Testis (tissue), 3 donors: ENCODE data around the gene KLF15. TPM values are rescaled to one million over a fixed set of nuclear protein-coding genes. Genes with fewer than 3 reads are reported as not detected.

Experiments
- DNase-seq: peaks from one replicate; pipeline ENCODE4 v3.0.0-alpha.2; 2019
- H3K27ac ChIP-seq, 2 donors: fragments of 200-600 bp; sonication (generic); one replicate each; pipeline ENCODE4 v1.5.1; 2019
- H3K27me3 ChIP-seq: fragments of 200-600 bp; sonication (generic); one replicate; pipeline ENCODE4 v1.5.1; 2019
- H3K36me3 ChIP-seq: fragments of 200-600 bp; sonication (generic); one replicate; pipeline ENCODE4 v1.5.1; 2017; ENCODE audit warnings: low read depth; ENCODE audit errors: missing control alignments
- H3K4me1 ChIP-seq: fragments of 200-600 bp; sonication (generic); one replicate; pipeline ENCODE4 v1.5.1; 2019
- H3K4me3 ChIP-seq, 2 donors: fragments of 200-600 bp; sonication (generic); one replicate each; pipeline ENCODE4 v1.5.1; 2017 to 2019
- H3K9me3 ChIP-seq: fragments of 200-600 bp; sonication (generic); one replicate; pipeline ENCODE4 v1.5.1; 2017
- CTCF ChIP-seq, 3 experiments: fragments of 450-650 bp in 2 of 3; fragments of 200-600 bp in 1 of 3; sonication (generic) in 1 of 3; IDR thresholded peaks; one replicate each; pipeline ENCODE4 v1.5.1; 2016 to 2019; ENCODE audit warnings: antibody characterized with exemption in 3 of 3, mild to moderate bottlenecking in 2 of 3, moderate library complexity in 1 of 3
- POLR2A ChIP-seq: fragments of 450-650 bp; IDR thresholded peaks from one replicate; pipeline ENCODE4 v1.6.1; 2017; ENCODE audit warnings: antibody characterized with exemption, mild to moderate bottlenecking, moderate library complexity
- WGBS, 2 donors: methylation state at CpG; one replicate each; pipeline ENCODE4 v1.1.5; 2018; 5-methylcytosine and 5-hydroxymethylcytosine counted together
- intact Hi-C: fragments of 100-400 bp; cut with DNase I; formaldehyde crosslinking; loops from one replicate; pipeline ENCODE4 v1.15.1; 2023; ENCODE audit warnings: low total_unique reads
- polyA plus RNA-seq: library from polyadenylated mRNA; stranded (reverse); fragments of 350-450 nt; fragmentation: Illumina TruSeq; extraction: RNeasy Lipid Tissue Mini Kit (QIAGEN cat#74804); gene quantifications from one replicate; pipeline ENCODE4 v1.2.3, GENCODE V29; 2014; ENCODE audit warnings: low read depth, low replicate concordance; ENCODE audit not compliant: insufficient read depth
- total RNA-seq, 2 donors: library from RNA; depleted of rRNA; stranded (reverse); fragments of >200 nt; gene quantifications; one replicate each; pipeline ENCODE4 v1.2.3, GENCODE V29; 2016

Gene KLF15
- total and polyA plus RNA-seq, 3 donors from 2014 or later = 8.5 to 36.1 (median 32.0) TPM

DNA sequence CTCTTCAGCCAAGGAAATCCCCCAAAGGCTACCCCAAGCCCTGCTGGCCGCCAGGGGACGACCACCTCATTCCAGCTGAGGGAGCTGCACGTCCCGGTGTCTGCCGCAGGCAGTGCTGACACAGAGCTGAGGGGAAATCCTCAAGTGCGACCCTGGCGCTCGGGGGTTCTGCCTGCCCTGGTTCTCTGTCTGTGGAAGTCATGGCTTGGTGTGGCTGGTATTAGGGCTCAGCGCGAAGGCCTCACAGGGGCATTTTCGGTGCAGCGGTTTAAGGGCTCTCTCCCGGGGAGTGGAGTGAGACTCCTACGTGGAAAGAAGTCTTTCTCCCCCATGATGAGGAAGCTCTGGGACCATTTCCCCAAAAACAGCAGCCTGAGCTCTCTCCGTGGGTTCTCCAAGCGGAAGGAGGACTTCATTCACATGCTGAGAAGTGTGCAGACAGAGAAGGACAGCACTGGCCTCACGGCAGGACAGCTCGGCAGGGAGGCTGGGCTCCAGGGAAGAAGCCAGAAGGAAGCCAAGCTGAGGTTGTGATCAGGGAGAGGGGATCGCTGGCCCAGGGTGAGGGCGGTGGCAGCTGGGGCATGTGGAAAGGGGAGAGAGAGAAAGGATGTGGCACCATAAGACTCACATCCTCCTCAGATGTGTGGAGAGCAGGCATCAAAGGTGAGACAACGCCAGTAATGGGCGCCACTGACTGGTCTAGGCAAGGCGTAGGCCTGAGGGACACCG, 48.6 kb downstream of the KLF15 start:
- Histone ChIP-seq H3K4me1 (no peaks in the 10 kb centered on the region), H3K27me3 (no peaks in the 10 kb centered on the region), H3K9me3 (no peaks in the 10 kb centered on the region), H3K36me3 (no peaks in the 10 kb centered on the region), H3K4me3 (no peak overlapping the region), H3K27ac (no peak overlapping the region)
- intact Hi-C loops = no loop called here
- no peak for DNase-seq
- no peak for TF ChIP-seq POLR2A
- no peak for TF ChIP-seq CTCF (IDR thresholded peaks at IDR 0.05)
- 92 to 99% methylated on average over 9 to 24 of the region's 24 CpGs for WGBS, 2 donors

DNA sequence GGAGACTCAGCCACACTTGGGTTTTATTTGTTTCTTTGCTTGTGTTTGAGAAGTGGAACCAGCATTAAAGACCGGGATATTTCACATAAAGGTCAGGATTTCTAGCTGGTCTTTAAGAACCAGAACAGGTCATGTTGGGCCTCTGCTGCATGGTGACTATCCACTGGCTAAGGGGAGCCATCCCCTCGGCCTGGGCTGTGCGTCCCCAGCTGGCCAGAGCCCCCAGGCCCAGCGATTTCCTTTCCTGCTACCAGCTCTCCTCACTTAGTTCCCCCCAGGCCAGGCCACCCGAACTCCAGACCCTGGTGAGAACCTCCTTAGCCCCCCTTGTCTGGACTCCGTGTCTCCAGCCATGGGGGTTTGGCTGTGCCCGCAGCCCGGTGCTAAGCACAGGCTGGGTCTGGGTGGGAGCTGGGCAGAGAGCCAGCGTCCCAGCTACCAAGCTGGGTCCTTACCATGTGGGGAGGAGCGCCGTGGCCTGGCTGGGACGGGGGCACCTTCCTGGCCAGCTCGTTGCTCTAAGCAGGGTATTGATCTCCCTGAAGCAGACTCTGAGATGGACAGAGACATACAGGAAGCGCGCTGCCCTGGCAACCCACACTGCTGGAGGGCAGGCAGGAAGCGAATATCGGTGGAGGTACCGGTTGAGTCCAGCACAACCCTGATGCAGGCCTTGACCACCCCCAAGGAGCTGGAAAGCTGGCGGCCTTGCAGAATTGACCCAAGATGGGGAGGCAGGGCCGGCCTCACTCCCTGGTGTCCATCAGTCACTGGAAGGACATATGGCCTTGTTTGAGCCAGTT, 49.4 kb downstream of the KLF15 start:
- Histone ChIP-seq H3K36me3 (no peaks in the 10 kb centered on the region), H3K27me3 (no peaks in the 10 kb centered on the region), H3K4me3 (no peak overlapping the region), H3K9me3 (no peaks in the 10 kb centered on the region), H3K4me1 (no peaks in the 10 kb centered on the region), H3K27ac (no peak overlapping the region)
- 94 to 97% methylated on average over 9 to 20 of the region's 20 CpGs for WGBS, 2 donors
- DNase-seq = no peak
- TF ChIP-seq CTCF (IDR thresholded peaks at IDR 0.05) (no peak), POLR2A (no peak)
- intact Hi-C loops = no loop called here

DNA sequence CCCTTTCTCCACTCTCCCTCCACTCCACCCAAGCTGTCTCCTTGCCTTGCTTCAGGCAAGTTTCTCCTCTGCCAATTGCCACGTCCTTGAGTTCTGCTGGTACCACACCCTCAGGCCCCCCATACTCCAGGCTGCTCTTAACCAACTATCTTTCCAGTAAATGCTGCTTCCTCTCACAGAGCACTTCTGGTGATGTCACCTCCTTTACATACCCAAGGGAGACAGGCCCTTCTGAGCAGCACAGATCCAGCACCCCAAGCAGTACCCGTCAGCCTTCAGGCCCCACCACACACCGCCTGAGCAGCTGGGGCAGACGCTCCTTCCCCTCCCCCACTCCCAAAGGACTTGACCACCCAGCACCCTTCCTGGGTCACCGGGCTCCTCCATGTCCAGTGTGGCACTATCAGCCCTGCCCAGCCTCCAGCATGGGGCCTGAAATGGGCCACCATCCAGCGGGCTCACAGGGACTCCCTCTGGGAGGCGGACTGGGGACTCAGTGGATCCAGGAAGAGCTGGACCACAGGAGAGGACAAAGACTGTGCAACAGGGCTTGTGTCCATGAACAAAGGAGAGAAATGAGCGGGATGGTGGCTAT, 50.2 kb downstream of the KLF15 start:
- Histone ChIP-seq H3K27ac (no peak overlapping the region), H3K4me1 (no peaks in the 10 kb centered on the region), H3K9me3 (no peaks in the 10 kb centered on the region), H3K4me3 (no peak overlapping the region), H3K36me3 (no peaks in the 10 kb centered on the region), H3K27me3 (no peaks in the 10 kb centered on the region)
- WGBS, 2 donors = 89 to 90% methylated on average over 8 of the region's 8 CpGs
- no peak for DNase-seq
- TF ChIP-seq POLR2A (no peak), CTCF (IDR thresholded peaks at IDR 0.05) (no peak)
- intact Hi-C loops = no loop called here

- WGBS, 2 donors = 84 to 93% methylated on average over 7 of the region's 7 CpGs
- no peaks in the 10 kb centered on the region for H3K27me3 ChIP-seq
- no peak for TF ChIP-seq POLR2A
- no peaks in the 10 kb centered on the region for H3K4me1 ChIP-seq
- no peak overlapping the region for H3K4me3 ChIP-seq
- intact Hi-C loops = no loop called here
- H3K36me3 ChIP-seq = no peaks in the 10 kb centered on the region
- DNase-seq = no peak
- H3K27ac ChIP-seq = no peak overlapping the region
- H3K9me3 ChIP-seq = no peaks in the 10 kb centered on the region
These were observed 50.8 kb downstream of the KLF15 start for GRCh38 chr3:126306397-126306796.

- H3K27me3 ChIP-seq = no peaks in the 10 kb centered on the region
- DNase-seq = no peak
- H3K36me3 ChIP-seq = no peaks in the 10 kb centered on the region
- no peak overlapping the region for H3K4me3 ChIP-seq
- H3K9me3 ChIP-seq = no peaks in the 10 kb centered on the region
- no peak overlapping the region for H3K27ac ChIP-seq
- H3K4me1 ChIP-seq = no peaks in the 10 kb centered on the region
- intact Hi-C loops = no loop called here
- TF ChIP-seq CTCF (IDR thresholded peaks at IDR 0.05) = no peak
- TF ChIP-seq POLR2A = no peak
These were observed 51.8 kb downstream of the KLF15 start for GRCh38 chr3:126305427-126305826.
